Breast epithelium (tissue), 3 donors: Measurements from ENCODE around the gene STARD8.

ENCODE experiments used
- POLR2A ChIP-seq: fragments of 450-650 bp; IDR thresholded peaks from one replicate; pipeline ENCODE4 v1.6.1; 2016; ENCODE audit warnings: antibody characterized with exemption, mild to moderate bottlenecking, moderate library complexity
- POLR2AphosphoS5 ChIP-seq, 3 donors: sonication (generic); formaldehyde crosslinking; IDR thresholded peaks; one replicate each; pipeline ENCODE4 v1.6.1; 2017; ENCODE audit warnings: antibody characterized with exemption in 3 of 3
- TF ChIP-seq, protein P1 (sequence below), 3 donors: fragments of 450-650 bp; IDR thresholded peaks; one replicate each; pipeline ENCODE4 v1.5.1; 2016 to 2017; ENCODE audit warnings: antibody characterized with exemption in 3 of 3, mild to moderate bottlenecking in 3 of 3, moderate library complexity in 3 of 3

DNA sequence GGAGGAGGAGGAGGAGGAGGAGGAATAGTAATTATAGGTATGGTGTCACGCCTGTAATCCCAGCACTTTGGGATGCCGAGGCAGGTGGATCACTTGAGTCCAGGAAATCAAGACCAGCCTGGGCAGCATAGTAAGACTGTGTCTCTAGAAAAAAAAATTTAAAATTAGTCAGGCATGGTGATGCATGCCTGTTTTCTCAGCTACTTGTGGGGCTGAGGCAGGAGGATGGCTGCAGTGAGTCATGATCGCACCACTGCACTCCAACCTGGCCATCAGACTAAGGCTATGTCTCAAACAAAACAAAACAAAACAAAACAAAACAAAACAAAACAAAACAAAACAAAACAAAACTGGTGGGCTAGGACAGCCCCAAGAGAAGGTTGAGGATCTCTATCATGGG lies 3.0 kb downstream of the STARD8 start:
- TF ChIP-seq POLR2A (no peak), POLR2AphosphoS5 (IDR thresholded peaks at IDR 0.05) (no peak)
- TF ChIP-seq, protein P1, sequence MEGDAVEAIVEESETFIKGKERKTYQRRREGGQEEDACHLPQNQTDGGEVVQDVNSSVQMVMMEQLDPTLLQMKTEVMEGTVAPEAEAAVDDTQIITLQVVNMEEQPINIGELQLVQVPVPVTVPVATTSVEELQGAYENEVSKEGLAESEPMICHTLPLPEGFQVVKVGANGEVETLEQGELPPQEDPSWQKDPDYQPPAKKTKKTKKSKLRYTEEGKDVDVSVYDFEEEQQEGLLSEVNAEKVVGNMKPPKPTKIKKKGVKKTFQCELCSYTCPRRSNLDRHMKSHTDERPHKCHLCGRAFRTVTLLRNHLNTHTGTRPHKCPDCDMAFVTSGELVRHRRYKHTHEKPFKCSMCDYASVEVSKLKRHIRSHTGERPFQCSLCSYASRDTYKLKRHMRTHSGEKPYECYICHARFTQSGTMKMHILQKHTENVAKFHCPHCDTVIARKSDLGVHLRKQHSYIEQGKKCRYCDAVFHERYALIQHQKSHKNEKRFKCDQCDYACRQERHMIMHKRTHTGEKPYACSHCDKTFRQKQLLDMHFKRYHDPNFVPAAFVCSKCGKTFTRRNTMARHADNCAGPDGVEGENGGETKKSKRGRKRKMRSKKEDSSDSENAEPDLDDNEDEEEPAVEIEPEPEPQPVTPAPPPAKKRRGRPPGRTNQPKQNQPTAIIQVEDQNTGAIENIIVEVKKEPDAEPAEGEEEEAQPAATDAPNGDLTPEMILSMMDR (IDR thresholded peaks at IDR 0.05): no peak
